NCI-H446 (cell line): ENCODE results near the gene RYR2.

Experiments used
- DNase-seq, 2 experiments: peaks; one replicate each; lab custom pipeline; 2025; lab: John Stamatoyannopoulos, UW

The RYR2 gene

GRCh38 chr1:237864338-237865244, 822.6 kb downstream of the RYR2 start:
- peak; percentile 10 to 57 for DNase-seq

GRCh38 chr1:237867380-237867888, 825.5 kb downstream of the RYR2 start:
- no peak for DNase-seq

GRCh38 chr1:237868817-237869600, 827.0 kb downstream of the RYR2 start:
- no peak for DNase-seq

- peak in 1 of 2 experiments; percentile 13 for DNase-seq
These were observed 831.7 kb downstream of the RYR2 start for GRCh38 chr1:237873487-237874211.

- DNase-seq = no peak
These were observed 833.3 kb downstream of the RYR2 start for GRCh38 chr1:237875291-237875690.

- no peak for DNase-seq
These were observed 835.6 kb downstream of the RYR2 start for GRCh38 chr1:237877631-237878030.

GRCh38 chr1:237878406-237878805, 836.4 kb downstream of the RYR2 start:
- DNase-seq = no peak

- DNase-seq = no peak
These were observed 837.2 kb downstream of the RYR2 start for GRCh38 chr1:237879195-237879594.
